GM12875 (cell line): Measurements from ENCODE around the gene ZZZ3.

ENCODE experiments used
- H3K4me3 ChIP-seq: one replicate; pipeline ENCODE4 v1.5.1; 2011; ENCODE audit warnings: low read depth, low read length, control low read depth
- TF ChIP-seq, protein P1 (sequence below): IDR thresholded peaks from 2 replicates; pipeline ENCODE4 v1.5.1; 2011; ENCODE audit warnings: low read depth, mild to moderate bottlenecking, control low read depth, inconsistent platforms, low read length, moderate library complexity, borderline replicate concordance; ENCODE audit not compliant: insufficient read depth

The ZZZ3 gene

DNA sequence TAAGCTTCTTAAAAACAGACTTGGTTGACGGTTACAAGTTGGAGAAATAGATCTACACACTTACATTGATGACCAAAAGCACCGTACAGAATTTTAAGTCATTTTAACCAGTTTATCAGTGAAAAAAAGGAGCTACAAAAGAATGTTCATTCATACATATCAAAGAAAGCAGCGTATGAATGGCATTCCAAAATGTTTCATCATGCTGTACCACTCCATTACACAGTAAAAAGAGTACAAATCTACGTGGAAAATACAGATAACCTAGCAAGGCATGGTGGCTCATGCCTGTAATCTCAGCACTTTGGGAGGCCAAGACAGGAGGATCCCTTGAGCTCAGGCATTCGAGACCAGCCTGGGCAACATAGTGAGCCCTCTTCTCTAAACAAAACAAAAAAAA lies 40.3 kb downstream of the ZZZ3 start:
- TF ChIP-seq, protein P1, sequence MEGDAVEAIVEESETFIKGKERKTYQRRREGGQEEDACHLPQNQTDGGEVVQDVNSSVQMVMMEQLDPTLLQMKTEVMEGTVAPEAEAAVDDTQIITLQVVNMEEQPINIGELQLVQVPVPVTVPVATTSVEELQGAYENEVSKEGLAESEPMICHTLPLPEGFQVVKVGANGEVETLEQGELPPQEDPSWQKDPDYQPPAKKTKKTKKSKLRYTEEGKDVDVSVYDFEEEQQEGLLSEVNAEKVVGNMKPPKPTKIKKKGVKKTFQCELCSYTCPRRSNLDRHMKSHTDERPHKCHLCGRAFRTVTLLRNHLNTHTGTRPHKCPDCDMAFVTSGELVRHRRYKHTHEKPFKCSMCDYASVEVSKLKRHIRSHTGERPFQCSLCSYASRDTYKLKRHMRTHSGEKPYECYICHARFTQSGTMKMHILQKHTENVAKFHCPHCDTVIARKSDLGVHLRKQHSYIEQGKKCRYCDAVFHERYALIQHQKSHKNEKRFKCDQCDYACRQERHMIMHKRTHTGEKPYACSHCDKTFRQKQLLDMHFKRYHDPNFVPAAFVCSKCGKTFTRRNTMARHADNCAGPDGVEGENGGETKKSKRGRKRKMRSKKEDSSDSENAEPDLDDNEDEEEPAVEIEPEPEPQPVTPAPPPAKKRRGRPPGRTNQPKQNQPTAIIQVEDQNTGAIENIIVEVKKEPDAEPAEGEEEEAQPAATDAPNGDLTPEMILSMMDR, result no peak

DNA sequence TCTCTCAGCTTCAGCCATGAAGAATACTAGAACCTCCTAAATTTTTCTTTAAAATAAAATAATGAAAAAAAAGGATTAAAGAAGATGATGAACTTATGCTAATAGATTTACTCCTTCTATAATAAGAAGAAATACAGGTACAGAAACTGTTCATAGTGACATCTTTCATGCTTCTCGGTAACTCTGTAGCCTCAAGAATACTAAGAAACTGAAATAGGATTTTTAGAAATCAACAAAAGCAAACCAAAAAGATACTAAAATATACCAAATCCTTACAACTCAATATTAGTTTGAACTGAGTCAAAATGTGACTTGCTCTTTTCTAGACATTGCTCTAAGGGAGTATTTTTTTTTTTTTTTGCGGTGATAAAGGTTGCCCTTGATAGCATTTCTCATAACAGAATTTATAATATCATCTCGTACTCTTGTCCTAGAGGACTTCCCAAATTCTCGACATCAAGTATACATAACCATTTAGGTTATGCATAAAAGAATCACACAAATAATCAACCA lies 42.8 kb downstream of the ZZZ3 start:
- H3K4me3 ChIP-seq, result no peak overlapping the region
- TF ChIP-seq, protein P1, result no peak

More for the DNA sequence above, 40.3 kb downstream of the ZZZ3 start:
- no peak overlapping the region for H3K4me3 ChIP-seq

DNA sequence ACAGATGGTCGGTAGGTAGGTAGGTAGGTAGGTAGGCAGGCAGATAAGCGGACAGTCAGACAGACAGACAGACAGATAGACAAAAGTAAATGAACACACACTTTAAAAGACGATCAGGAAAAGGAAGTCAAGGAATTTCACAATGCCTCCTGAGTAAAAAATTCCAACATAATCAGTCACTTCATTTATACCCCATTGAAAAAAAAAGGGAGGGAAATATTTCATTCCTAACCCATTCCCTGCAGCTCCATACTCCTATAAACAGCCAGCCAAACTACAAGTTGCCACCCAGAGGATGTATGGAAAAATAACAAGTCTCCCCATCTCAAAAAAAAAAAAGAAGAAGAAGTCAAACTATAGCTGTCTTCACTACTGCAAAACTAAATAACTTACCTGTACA lies 43.4 kb downstream of the ZZZ3 start:
- H3K4me3 ChIP-seq, result no peak overlapping the region
- TF ChIP-seq, protein P1, result no peak

DNA sequence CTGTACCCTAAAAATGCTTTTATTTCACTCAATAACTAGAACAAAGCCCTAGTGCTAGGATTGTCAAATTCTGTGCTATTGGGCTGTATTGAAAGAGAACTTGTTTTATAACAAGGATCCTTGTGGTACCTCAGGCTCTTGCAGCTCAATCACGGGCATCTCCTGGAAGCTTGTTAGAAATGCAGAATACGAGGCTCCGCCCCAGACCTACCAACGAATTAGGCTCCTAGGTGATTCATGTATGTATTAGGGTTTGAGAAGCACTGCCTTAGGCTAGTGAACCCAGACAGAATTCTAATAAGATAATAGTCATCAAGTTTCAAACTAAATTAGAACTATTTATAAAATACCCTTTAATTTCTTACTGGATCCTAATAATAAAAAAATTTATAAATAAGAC lies 45.6 kb downstream of the ZZZ3 start:
- TF ChIP-seq, protein P1, result no peak
- H3K4me3 ChIP-seq, result no peak overlapping the region
